Suprapubic skin (tissue), 4 donors: ENCODE results near the gene TXNDC11.

ENCODE experiments used
- CTCF ChIP-seq, 2 donors: fragments of 200-600 bp in 1 of 2; fragments of 450-650 bp in 1 of 2; sonication (generic) in 1 of 2; IDR thresholded peaks; one replicate each; pipeline ENCODE4 v1.5.1; 2016 to 2019; ENCODE audit warnings: antibody characterized with exemption in 2 of 2, mild to moderate bottlenecking in 1 of 2, moderate library complexity in 1 of 2
- EP300 ChIP-seq: sonication (generic); formaldehyde crosslinking; IDR thresholded peaks from one replicate; pipeline ENCODE4 v1.6.1; 2017; ENCODE audit warnings: antibody characterized with exemption
- POLR2A ChIP-seq, 2 donors: fragments of 450-650 bp; IDR thresholded peaks; one replicate each; pipeline ENCODE4 v1.6.1; 2017; ENCODE audit warnings: antibody characterized with exemption in 2 of 2, mild to moderate bottlenecking in 2 of 2, moderate library complexity in 2 of 2
- POLR2AphosphoS5 ChIP-seq, 3 donors: sonication (generic); formaldehyde crosslinking; IDR thresholded peaks; one replicate each; pipeline ENCODE4 v1.6.1; 2017; ENCODE audit warnings: antibody characterized with exemption in 3 of 3

- TF ChIP-seq CTCF (IDR thresholded peaks at IDR 0.05) (no peak), POLR2A (IDR thresholded peaks at IDR 0.05) (no peak), POLR2AphosphoS5 (IDR thresholded peaks at IDR 0.05) (no peak), EP300 (no peak)
These were observed 87.0 kb downstream of the TXNDC11 start for GRCh38 chr16:11655655-11656054.
